Activated naive CD4-positive, alpha-beta T cell treated with anti-CD3 and anti-CD28 coated beads for 36 hours (primary cell): ENCODE data around the gene IGSF22. TPM values are rescaled to one million over a fixed set of nuclear protein-coding genes. Genes with fewer than 3 reads are reported as not detected.

ENCODE experiments used
- CTCF ChIA-PET: fragments of 350-600 bp; sonication (Branson Sonifier 250); formaldehyde crosslinking; loops from one replicate; lab custom pipeline; 2021; ENCODE audit warnings: antibody characterized with exemption; lab: Charles Lee
- DNase-seq: peaks from one replicate; pipeline ENCODE4 v3.0.0-alpha.2; 2020
- H3K27ac Mint-ChIP-seq: one replicate; pipeline ENCODE4 v1.8.0; 2021; ENCODE audit warnings: mild to moderate bottlenecking, mixed read lengths
- H3K27me3 Mint-ChIP-seq: one replicate; pipeline ENCODE4 v1.8.0; 2021; ENCODE audit warnings: low read depth, mixed read lengths
- H3K36me3 Mint-ChIP-seq: one replicate; pipeline ENCODE4 v1.8.0; 2021; ENCODE audit warnings: low read depth, mixed read lengths
- H3K4me1 Mint-ChIP-seq: one replicate; pipeline ENCODE4 v1.8.0; 2021; ENCODE audit warnings: low read depth, mixed read lengths
- H3K4me3 Mint-ChIP-seq: one replicate; pipeline ENCODE4 v1.8.0; 2021; ENCODE audit warnings: mild to moderate bottlenecking, moderate library complexity, mixed read lengths
- H3K9me3 Mint-ChIP-seq: one replicate; pipeline ENCODE4 v1.8.0; 2021; ENCODE audit warnings: mixed read lengths
- intact Hi-C: fragments of 100-400 bp; cut with micrococcal nuclease; formaldehyde crosslinking; loops from one replicate; pipeline ENCODE4 v1.15.1; 2023
- total RNA-seq, 2 experiments: library from RNA; stranded (reverse); gene quantifications; one replicate each; pipeline ENCODE4 v1.2.3, GENCODE V29; 2021

IGSF22 gene
- total RNA-seq, 2 experiments from 2014 or later = 1.2 to 1.3 TPM

- H3K27me3 Mint-ChIP-seq = no peaks in the 10 kb centered on the region
- CTCF ChIA-PET = interaction anchor here (0.6 to 6.8 kb wide), 3 partner anchors 14 to 230 kb away, joined by 3 to 51 read pairs (median 4); no protein-coding TSS in a partner anchor
- H3K9me3 Mint-ChIP-seq = no peaks in the 10 kb centered on the region
- H3K4me1 Mint-ChIP-seq = peaks cover 23% of the 10 kb centered on the region
- no peak overlapping the region for H3K4me3 Mint-ChIP-seq
- intact Hi-C loops = loop anchor here (2.0 to 5.0 kb wide), 2 partner anchors 39 to 386 kb away; partner anchors contain the start of genes GTF2H1 and HPS5
- DNase-seq = no peak
- H3K36me3 Mint-ChIP-seq = no peaks in the 10 kb centered on the region
- no peak overlapping the region for H3K27ac Mint-ChIP-seq
These were observed 18.1 kb downstream of the IGSF22 start for GRCh38 chr11:18707811-18708340.

DNA sequence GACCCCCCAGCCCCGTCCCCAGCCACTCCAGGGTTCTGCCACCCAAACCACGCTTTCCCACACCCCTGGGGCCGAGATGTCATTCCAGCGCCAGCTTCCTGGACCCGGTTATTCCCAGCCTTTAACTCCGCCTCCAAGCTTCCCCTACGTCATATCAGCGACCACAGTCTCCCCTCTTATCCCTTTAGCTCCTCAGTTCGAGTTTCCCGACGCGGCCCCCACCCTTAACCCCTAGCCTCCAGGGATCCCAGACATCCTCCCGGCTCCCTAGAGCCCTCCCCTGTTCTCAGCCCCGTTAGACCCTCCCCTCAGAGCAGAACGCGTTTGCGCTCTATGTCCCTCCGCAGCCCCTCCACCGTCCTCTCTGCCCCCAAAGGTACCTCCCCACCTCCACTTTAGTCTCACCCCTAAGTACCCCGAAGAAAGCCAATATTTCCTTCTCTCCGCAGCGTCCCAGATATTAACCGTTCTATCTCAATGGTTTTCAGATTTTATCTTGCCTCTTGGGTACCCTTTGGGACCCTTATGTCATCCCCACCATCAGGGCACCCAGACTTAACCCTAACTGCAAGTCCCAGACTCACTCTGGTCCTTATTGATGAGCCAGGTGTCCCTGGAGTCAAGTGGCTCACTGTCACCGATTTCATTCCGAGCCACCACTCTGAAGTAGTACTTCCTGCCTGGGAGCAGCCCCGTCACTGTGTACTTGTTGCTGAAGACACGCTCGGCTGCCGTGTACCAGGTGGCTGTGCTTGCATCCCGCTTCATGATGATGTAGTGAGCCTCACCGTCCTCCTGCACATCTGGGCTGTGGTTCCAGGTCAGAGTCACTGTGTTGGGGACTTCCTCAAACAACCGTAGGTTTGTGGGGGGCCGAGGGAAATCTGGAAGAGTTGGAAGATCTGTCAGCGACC, 19.4 kb downstream of the IGSF22 start:
- intact Hi-C loops = loop anchor here (2.0 to 5.0 kb wide), 2 partner anchors 38 to 384 kb away; partner anchors contain the start of genes GTF2H1 and HPS5

DNA sequence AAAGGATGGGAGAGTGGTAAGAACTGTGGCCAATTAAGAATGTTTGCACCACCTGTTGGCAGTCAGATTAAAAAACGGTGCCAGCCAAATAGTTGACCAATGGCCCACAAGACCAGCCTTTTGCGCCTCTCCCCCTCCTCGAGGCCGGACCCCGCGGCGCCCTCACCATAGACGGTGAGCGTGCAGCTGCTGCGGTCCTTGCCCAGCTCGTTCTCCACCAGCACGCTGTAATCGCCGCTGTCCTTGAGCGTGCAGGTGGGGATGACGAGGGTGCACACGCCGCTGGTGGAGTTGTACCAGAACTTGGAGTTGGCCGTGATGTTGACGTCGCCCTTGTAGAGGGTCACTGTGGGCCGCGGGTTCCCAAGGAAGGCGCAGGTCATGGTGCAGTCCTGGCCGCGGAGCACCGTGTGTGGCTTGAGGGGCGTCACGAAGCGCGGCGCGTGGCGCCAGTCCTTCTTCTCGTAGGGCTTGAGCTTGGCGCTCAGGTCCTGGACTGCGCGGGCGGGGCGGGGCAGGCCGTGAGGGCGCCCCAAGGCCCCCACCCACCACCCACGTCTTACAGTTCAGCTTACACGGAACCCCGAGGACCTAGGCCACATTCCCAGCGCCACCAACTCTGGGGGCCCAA, 20.2 kb downstream of the IGSF22 start:
- no peaks in the 10 kb centered on the region for H3K9me3 Mint-ChIP-seq
- DNase-seq = peak; percentile 20
- no peaks in the 10 kb centered on the region for H3K27me3 Mint-ChIP-seq
- intact Hi-C loops = loop anchor here (2.0 to 5.0 kb wide), 2 partner anchors 37 to 383 kb away; partner anchors contain the start of genes GTF2H1 and HPS5
- no peaks in the 10 kb centered on the region for H3K36me3 Mint-ChIP-seq
- peak overlapping the region; percentile 58 for H3K4me3 Mint-ChIP-seq
- peaks cover 23% of the 10 kb centered on the region for H3K4me1 Mint-ChIP-seq
- CTCF ChIA-PET = interaction anchor here (0.9 to 6.8 kb wide), 5 partner anchors 16 to 166 kb away, joined by 3 to 51 read pairs (median 4); no protein-coding TSS in a partner anchor
- no peak overlapping the region for H3K27ac Mint-ChIP-seq

More for the DNA sequence above, 19.4 kb downstream of the IGSF22 start:
- Mint-ChIP-seq H3K27ac (peak overlapping the region; percentile 69), H3K4me3 (peak overlapping the region; percentile 71), H3K9me3 (no peaks in the 10 kb centered on the region), H3K36me3 (no peaks in the 10 kb centered on the region), H3K27me3 (no peaks in the 10 kb centered on the region), H3K4me1 (peaks cover 23% of the 10 kb centered on the region)
- CTCF ChIA-PET = interaction anchor here (0.9 to 6.8 kb wide), 4 partner anchors 15 to 166 kb away, joined by 3 to 51 read pairs (median 4); no protein-coding TSS in a partner anchor
- peak; percentile 77 for DNase-seq

- H3K9me3 Mint-ChIP-seq = no peaks in the 10 kb centered on the region
- H3K4me3 Mint-ChIP-seq = peak overlapping the region; percentile 23
- CTCF ChIA-PET = interaction anchor here (0.6 to 6.8 kb wide), 3 partner anchors 17 to 336 kb away, joined by 3 to 51 read pairs (median 4); no protein-coding TSS in a partner anchor
- DNase-seq = no peak
- no peaks in the 10 kb centered on the region for H3K27me3 Mint-ChIP-seq
- no peaks in the 10 kb centered on the region for H3K36me3 Mint-ChIP-seq
- H3K27ac Mint-ChIP-seq = no peak overlapping the region
- H3K4me1 Mint-ChIP-seq = peaks cover 22% of the 10 kb centered on the region
- intact Hi-C loops = loop anchor here (5.0 kb wide), 1 partner anchor 382 kb away; the partner anchor contains the start of genes GTF2H1 and HPS5
These were observed 21.3 kb downstream of the IGSF22 start for GRCh38 chr11:18704698-18705097.

DNA sequence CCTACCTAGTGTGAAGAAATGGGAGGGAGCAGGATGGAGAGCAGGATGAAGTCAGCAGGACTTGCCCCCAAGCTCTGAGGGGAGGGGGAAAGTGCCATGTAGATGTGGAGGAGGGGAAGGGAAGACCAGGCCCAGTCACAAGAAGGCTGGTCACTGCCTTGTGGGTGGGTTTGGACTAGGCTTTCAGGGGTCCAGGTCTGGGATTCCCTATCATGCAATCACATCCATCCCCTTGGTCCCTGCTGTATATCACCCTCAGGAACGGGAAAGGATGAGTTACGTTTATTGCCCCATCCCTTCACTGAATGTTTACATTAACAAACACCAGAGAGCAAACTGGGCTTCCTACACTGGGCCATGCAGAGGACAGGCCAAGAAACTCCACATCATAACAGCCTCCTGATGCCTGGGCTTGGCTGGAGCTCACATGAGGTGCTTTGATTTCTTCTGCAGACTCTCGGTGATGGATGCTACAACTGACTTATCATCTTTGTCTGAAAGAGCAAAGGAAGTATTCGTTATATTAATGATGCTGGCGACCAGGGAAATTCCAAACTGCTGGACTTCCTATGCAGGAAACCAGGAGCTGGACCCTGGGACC, 21.8 kb downstream of the IGSF22 start:
- Mint-ChIP-seq H3K27ac (no peak overlapping the region), H3K9me3 (no peaks in the 10 kb centered on the region), H3K36me3 (no peaks in the 10 kb centered on the region), H3K27me3 (peaks cover 3% of the 10 kb centered on the region), H3K4me3 (no peak overlapping the region), H3K4me1 (peaks cover 24% of the 10 kb centered on the region)
- CTCF ChIA-PET = interaction anchor here (0.6 to 6.8 kb wide), 4 partner anchors 18 to 337 kb away, joined by 3 to 51 read pairs (median 4); no protein-coding TSS in a partner anchor
- no peak for DNase-seq
- intact Hi-C loops = no loop called here

GRCh38 chr11:18703001-18703763, 22.8 kb downstream of the IGSF22 start:
- H3K27ac Mint-ChIP-seq = no peak overlapping the region
- peaks cover 3% of the 10 kb centered on the region for H3K27me3 Mint-ChIP-seq
- CTCF ChIA-PET = interaction anchor here (0.9 to 6.8 kb wide), 2 partner anchors 19 to 25 kb away, joined by 4 to 51 read pairs; no protein-coding TSS in a partner anchor
- no peaks in the 10 kb centered on the region for H3K9me3 Mint-ChIP-seq
- H3K4me3 Mint-ChIP-seq = no peak overlapping the region
- H3K4me1 Mint-ChIP-seq = peaks cover 24% of the 10 kb centered on the region
- H3K36me3 Mint-ChIP-seq = no peaks in the 10 kb centered on the region
- DNase-seq = no peak
- intact Hi-C loops = no loop called here

- Mint-ChIP-seq H3K27me3 (peaks cover 3% of the 10 kb centered on the region), H3K36me3 (no peaks in the 10 kb centered on the region), H3K4me3 (no peak overlapping the region), H3K27ac (no peak overlapping the region), H3K9me3 (no peaks in the 10 kb centered on the region), H3K4me1 (peaks cover 25% of the 10 kb centered on the region)
- DNase-seq = no peak
- intact Hi-C loops = no loop called here
- CTCF ChIA-PET = interaction anchor here (0.9 to 6.8 kb wide), 2 partner anchors 20 to 26 kb away, joined by 3 to 51 read pairs; no protein-coding TSS in a partner anchor
These were observed 24.3 kb downstream of the IGSF22 start for GRCh38 chr11:18701614-18702216.

- H3K27ac Mint-ChIP-seq = no peak overlapping the region
- no peak overlapping the region for H3K4me3 Mint-ChIP-seq
- CTCF ChIA-PET = no interaction called here
- peaks cover 3% of the 10 kb centered on the region for H3K27me3 Mint-ChIP-seq
- DNase-seq = no peak
- intact Hi-C loops = no loop called here
- H3K4me1 Mint-ChIP-seq = peaks cover 19% of the 10 kb centered on the region
- no peaks in the 10 kb centered on the region for H3K9me3 Mint-ChIP-seq
- no peaks in the 10 kb centered on the region for H3K36me3 Mint-ChIP-seq
These were observed 25.1 kb downstream of the IGSF22 start for GRCh38 chr11:18700872-18701271.

DNA sequence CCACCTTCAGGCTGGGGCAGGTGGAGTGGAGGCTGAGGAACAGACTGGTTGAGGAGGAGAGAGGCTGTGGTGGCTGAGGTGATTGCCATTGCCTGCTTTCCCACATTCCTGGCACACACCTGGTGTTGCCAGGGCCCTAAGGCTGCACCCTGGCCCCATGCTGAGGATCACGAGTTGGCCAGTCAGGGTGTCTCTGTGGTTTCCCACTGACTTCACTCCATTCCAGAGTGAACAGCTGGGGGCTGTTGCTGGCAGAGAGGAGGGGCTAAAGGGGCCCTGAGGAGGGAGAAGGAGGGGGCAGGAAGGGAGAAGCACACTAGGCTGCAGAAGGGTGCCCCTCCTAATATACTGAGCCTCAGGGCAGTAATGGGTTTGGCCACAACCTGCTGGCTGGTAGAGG, 25.6 kb downstream of the IGSF22 start:
- H3K4me3 Mint-ChIP-seq = no peak overlapping the region
- CTCF ChIA-PET = interaction anchor here (3.5 kb wide), 1 partner anchor 22 kb away, joined by 15 read pairs; no protein-coding TSS in a partner anchor
- peaks cover 14% of the 10 kb centered on the region for H3K4me1 Mint-ChIP-seq
- H3K27ac Mint-ChIP-seq = no peak overlapping the region
- no peaks in the 10 kb centered on the region for H3K9me3 Mint-ChIP-seq
- H3K36me3 Mint-ChIP-seq = no peaks in the 10 kb centered on the region
- DNase-seq = no peak
- intact Hi-C loops = no loop called here
- peaks cover 3% of the 10 kb centered on the region for H3K27me3 Mint-ChIP-seq

DNA sequence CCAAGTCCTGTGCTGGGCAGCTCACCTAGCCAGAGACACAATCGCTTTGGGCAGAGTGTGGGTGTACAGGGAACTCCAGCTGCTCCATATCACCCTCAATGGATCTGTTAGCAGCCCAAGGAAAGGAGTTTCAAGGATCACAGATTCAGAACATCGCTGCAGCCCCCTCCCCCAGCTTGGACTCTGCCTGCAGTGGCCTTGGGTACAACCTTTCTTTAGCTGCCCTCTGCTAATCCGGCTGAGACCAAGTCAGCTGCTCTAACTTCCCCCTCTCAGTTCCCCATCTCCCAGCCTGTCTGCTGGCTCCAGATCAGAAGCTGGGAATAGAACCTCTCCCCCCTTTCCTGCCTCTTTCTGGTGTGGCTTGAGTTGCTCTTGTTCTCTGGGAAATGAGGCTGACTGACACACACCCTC, 26.1 kb downstream of the IGSF22 start:
- intact Hi-C loops = no loop called here
- Mint-ChIP-seq H3K4me1 (peaks cover 9% of the 10 kb centered on the region), H3K9me3 (no peaks in the 10 kb centered on the region), H3K36me3 (no peaks in the 10 kb centered on the region), H3K27me3 (peaks cover 3% of the 10 kb centered on the region), H3K27ac (no peak overlapping the region), H3K4me3 (peak overlapping the region; percentile 69)
- CTCF ChIA-PET = interaction anchor here (0.5 to 3.5 kb wide), 4 partner anchors 22 to 207 kb away, joined by 3 to 15 read pairs (median 4); no protein-coding TSS in a partner anchor
- no peak for DNase-seq
